NOMO-1 treated with DMSO at 0.1 percent for 48 hours (cell line): ENCODE data around the gene ASXL2.
"Not testable (repeated sequence)": the region's sequence is repeated elsewhere in the genome, so short reads cannot be mapped to it uniquely, and the experiment has no call there.

Experiments
- DNase-seq: peaks from one replicate; lab custom pipeline; 2025; ENCODE audit not compliant: unreplicated experiment; lab: John Stamatoyannopoulos, UW

The ASXL2 gene

DNA sequence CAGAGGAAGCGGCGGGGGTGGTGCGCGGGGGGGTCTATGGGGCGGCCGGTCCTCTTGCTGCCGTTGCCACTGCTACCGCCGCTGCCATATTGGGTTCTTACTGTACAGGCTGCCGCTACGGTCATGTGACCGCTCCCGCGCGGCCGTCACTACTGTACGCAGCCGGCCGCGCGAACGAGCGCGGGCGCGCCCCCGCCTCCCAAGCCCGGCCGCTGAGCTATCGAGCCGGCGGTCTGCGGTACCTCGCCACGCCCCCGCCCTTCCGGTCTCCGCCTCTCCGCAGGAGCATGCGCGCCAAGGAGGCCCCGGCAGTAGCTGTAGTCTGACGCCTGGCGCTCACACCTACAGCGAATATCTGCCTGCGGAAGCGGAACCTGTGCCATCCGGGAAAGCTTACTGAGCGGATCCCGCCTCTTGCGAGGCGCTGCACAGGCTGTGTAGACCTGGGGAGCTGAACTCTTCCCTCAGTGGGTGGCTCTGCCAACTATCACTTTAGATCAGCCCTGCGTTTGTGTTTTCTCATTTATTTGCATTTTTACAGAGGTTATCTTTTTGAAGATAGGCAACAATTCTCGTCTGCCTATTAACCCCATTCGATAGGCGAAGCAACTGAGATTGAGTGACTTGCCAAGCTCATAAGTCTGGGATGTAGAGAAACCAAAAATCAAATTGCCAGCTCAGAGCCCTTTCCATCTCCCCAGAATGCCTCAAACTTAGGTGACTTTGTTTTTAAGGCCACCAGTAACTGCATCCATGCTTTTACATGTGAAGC lies at the start of gene ASXL2:
TSS of gene ASXL2 (minus strand) at position 127 of the 772 bp plus-strand sequence. CDS start 265 bp downstream, outside the sequence.
- DNase-seq: peak; percentile 99

DNA sequence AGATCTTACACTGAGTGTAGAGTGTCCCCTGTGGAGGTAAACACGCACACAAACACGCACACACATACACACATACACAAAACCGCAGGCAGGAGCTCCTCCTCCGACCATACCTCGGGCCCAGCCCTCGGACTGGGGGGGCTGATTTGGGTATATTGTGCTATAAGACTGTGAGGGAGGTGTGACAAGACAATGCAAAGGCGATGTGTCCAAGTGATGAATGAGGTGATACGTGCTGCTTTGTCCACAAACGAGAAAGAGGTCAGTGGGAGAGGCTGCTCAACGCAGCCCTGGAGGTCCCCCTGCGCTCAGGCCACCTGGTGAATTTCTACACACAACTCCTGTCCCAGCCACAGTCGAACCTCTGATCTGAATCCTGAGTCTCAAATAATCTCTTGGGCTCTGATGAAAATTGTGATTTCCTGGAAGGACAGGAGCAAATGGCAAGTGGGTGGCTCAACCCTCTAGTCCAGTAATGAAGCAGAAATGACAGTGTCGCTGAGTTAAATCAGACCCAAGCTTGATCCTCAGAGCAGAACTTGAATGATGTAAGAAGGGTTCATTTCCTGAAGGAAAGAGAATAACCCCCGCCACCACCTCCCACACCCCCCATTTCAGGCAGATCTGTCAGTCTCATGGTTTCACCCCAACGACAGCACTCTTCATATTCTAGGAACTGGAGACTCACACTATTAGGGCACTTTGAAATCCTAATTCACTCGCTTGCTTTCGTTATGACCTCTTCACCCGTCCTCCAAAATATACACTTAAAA lies 48.9 kb upstream of the ASXL2 start:
- no peak for DNase-seq

DNA sequence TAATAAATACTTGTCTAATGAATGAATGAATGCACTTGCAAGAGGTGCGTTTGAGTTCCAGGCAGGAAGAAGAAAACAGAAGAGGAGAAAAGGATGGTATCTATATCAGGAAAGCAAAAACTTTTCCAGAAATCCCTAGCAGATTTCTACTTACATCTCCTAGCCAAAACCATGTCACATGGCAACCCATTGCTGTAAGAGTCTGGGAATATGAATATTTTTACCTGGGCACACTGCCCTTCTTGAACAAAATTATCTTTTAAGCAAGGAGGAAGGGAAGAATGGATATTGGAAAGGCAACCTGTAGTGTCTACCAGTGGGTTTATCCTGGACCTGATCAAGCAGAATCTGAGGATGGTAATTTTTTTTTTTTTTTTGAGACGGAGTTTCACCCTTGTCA lies 44.2 kb upstream of the ASXL2 start:
- DNase-seq: no peak

DNA sequence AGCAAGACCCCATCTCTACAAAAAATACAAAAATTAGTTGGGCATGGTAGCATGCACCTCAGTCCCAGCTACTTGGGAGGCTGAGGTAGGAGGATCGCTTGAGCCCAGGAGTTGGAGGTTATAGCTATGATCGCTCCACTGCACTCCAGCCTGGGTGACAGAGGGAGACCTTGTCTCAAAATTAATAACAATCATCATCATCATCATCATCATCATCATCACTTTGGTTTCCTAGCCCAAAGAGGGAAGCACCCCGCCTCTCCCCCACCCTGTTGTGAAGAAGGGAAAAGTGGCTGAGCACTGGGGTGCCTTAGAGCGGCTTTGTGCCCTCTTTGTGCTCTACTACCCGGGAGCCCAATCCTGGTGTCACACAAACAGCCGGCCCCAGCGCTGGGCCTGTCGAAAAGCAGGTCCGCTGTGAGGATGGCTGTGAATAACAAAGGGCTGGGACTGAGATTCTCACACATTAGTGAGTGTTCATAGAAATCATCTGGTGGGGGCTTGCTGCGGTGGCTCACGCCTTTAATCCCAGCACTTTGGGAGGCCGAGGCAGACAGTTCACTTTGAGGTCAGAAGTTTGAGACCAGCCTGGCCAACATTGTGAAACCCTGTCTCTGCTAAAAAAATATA lies 42.6 kb upstream of the ASXL2 start:
- no peak for DNase-seq

DNA sequence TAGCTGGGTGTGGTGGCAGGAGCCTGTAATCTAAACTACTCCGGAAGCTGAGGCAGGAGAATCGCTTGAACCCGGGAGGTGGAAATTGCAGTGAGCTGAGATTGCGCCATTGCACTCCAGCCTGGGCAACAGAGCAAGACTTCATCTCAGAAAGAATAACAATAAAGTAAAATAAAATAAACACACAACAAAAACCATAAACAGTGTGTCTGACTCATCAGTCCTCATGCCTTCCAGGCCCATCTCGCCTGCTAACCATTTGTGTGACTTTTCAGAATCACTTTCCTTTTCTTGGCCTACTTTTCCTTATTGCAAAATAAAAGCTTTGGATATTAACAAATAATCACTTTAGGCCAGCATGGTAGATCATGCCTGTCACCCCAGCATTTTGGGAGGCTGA lies 42.0 kb upstream of the ASXL2 start:
- no peak for DNase-seq

DNA sequence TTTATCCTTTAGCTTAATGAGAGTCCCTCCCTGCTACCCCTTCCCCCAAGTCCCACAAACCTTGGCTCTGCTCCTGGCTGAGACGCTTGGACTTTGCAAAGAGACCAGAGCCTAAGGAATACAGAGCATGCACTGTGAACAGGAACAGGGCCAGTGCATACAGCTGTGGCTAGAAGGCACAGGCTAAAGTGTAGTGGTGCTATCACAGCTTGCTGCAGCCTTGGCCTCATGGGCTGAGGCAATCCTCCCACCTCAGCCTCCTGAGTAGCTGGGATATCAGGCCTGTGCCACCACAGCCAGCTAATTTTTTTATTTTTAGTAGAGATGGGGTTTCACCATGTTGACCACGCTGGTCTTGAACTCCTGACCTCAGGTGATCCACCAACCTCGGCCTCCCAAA lies 39.5 kb upstream of the ASXL2 start:
- DNase-seq: no peak

DNA sequence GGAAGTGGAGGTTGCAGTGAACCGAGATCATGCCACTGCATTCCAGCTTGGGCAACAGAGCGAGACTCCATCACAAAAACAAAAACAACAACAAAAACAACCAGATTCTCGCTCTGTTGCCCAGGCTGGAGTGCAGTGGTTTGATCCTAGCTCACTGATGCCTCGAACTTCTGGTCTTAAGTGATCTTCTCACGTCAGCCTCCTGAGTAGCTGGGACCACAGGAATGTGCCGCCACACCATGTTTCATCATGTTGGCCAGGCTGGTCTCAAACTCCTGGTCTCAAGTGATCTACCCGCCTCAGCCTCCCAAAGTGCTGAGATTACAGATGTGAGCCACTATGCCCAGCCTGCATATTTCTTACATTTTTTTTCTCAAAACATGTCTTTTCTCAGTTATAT lies 39.1 kb upstream of the ASXL2 start:
- not testable (repeated sequence) for DNase-seq

DNA sequence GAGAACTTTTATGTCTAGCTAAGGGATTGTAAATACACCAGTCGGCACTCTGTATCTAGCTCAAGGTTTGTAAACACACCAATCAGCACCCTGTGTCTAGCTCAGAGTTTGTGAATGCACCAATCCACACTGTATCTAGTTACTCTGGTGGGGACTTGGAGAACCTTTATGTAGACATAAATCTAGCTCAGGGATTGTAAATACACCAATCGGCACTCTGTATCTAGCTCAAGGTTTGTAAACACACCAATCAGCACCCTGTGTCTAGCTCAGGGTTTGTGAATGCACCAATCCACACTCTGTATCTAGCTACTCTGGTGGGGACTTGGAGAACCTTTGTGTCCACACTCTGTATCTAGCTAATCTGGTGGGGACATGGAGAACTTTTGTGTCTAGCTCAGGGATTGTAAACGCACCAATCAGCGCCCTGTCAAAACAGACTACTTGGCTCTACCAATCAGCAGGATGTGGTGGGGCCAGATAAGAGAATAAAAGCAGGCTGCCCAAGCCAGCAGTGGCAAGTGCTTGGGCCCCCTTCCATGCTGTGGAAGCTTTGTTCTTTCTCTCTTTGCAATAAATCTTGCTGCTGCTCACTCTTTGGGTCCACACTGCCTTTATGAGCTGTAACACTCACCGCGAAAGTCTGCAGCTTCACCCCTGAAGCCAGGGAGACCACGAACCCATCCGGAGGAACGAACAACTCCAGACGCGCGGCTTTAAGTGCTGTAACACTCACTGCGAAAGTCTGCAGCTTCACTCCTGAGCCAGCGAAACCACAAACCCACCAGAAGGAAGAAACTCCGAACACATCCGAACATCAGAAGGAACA lies 37.9 kb upstream of the ASXL2 start:
- DNase-seq: peak; percentile 39

DNA sequence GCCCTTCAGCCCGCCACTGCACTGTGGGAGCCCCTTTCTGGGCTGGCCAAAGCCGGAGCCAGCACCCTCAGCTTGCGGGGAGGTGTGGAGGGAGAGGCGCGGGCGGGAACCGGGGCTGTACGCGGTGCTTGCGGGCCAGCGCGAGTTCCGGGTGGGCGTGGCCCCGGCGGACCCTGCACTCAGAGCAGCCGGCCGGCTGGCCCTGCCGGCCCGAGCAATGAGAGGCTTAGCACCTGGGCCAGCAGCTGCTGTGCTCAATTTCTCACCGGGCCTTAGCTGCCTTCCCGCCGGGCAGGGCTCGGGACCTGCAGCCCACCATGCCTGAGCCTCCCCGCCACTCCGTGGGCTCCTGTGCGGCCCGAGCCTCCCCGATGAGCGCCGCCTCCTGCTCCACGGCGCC lies 37.1 kb upstream of the ASXL2 start:
- DNase-seq: not testable (repeated sequence)

DNA sequence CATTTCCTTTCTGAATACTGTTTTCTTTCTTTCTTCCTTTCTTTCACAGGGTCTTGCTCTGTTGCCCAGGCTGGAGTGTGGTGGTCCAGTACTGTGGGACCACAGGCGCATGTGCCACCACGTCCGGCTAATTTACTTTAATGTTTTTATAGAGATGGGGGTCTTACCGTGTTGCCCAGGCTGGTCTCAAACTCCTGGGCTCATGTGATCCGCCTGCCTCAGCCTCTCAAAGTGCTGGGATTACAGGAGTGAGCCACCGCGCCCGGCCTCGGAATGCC lies 35.3 kb upstream of the ASXL2 start:
- not testable (repeated sequence) for DNase-seq

DNA sequence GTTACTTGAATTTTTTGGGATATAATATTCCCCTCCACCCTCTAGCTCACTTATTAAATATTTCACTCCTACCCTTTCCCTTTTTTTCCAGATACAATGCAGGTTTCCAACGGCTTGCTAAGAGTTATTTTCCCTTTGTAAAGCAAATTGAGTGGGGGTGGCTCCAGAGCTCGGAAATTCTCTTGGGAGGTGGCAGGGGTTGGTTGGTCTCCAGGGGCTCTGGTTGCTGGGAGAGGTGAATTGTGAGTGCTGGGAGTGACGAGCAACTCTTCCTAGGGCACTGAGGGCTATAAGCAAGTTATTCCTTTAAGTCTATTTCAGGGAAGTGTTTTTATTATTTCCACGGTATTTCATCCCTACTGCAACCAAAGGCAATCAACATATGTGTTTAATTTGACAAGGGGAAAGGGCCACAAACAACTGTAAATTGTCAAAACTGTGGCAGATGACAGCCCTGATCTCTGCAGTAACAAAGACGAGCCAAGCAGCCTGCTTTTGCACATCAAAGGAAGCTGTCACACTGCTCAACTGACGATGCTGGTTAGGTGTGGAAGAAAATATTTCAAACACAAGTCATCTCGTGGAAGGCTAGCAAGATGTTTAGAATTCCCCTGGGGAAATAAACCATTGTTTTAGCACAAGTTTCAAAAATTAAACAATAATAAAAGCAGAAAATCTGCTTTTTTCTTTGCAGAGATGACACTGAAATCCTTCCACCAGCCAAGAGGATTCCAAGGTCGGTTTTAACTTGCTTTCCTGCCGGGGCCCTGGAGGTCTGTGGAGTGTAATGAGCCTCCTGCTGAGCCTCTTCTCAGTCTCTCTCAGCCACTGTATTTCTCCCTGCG lies 34.8 kb upstream of the ASXL2 start:
- DNase-seq: no peak

DNA sequence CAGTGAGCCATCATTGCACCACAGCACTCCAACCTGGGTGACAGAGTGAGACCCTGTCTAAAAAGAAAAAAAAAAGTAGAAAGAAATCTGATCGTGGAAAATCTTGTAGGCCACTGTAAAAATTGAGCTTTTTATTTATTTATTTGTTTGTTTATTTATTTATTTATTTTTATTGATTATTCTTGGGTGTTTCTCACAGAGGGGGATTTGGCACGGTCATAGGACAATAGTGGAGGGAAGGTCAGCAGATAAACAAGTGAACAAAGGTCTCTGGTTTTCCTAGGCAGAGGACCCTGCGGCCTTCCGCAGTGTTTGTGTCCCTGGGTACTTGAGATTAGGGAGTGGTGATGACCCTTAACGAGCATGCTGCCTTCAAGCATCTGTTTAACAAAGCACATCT lies 31.3 kb upstream of the ASXL2 start:
- not testable (repeated sequence) for DNase-seq

DNA sequence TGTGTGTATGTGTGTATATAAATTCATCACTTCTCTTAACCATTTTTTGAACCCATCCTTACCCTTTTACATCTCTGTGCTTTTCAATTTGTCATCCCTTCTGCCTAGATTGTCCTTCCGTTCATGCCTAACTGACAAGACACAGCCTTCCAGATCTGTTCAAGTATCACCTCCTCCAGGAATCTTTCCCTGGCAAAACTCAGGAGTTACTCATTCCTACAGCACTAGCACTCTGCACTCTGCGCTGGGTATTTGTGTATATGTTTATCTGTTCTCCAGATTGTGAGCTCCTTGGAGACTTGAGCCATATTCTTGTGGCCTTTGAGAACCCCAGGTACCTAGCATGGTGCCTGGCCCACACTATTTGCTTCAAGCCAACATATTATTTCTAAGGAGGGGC lies 26.8 kb upstream of the ASXL2 start:
- no peak for DNase-seq

DNA sequence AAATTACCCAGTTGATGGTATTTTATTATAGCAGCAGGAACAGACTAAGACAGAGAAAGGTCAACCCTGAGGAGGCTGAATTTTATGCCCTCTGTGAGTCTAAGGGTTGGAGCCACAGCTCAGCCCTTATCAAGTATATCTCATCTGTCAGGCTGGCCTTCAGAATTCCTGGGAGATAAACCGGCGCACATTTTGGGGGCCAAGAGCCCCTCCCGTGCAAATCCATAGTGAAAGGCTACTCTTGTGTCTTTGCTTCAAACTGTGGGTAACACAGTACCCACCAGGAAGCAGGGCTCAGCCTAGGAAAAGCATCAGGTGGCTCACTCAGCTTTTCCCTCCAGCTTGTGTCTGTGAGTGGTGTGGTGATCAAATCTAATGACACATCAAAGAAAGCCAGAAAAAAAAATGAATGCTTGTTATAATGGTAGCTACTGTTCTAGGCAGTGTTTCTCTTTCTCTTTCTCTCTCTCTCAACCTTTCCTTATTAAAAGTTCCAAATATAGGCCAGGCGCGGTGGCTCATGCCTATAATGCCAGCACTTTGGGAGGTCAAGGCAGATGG lies 25.0 kb upstream of the ASXL2 start:
- no peak for DNase-seq

DNA sequence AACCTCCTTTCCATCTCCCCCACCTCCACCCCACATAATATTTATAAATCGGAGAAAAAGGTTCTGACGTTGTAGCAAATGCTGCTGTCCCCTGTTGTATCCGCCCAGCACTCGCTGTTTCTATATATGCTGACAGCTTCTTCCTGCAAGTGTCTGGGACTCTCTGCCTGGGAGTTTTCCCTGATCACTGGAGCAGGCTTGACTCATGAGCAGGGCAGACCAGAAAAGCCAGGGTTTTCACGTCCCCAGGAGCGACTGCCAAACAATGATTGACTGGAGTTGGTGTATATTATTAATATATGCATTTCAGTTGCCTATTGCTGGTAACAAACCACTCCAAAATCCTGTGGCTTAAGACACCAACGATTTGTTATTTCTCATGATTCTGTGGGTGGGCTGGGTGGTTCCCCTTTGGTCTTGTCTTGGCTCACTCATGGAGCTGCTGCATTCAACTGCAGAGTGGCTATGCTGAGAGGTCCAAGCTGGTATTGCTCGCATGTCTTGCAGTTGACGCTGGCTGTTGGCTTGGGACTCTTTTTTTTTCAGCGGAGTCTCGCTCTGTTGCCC lies 21.2 kb upstream of the ASXL2 start:
- DNase-seq: no peak

DNA sequence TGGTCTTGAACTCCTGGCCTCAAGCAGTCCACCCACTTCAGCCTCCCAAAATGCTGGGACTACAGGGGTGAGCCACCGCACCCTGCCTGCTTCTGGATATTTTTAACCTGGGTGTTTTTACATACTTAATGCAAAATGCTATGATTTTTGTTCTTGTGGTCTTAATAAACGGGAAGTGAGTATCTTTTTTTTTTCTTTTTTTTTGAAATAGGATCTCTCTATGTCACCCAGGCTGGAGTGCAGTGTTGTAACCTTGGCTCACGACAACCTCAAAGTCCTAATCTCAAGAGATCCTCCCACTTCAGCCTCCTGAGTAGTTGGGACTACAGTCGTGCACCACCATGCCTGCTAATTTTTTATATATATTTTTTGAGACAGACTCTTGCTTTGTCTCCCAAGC lies 19.2 kb upstream of the ASXL2 start:
- DNase-seq: peak; percentile 64

DNA sequence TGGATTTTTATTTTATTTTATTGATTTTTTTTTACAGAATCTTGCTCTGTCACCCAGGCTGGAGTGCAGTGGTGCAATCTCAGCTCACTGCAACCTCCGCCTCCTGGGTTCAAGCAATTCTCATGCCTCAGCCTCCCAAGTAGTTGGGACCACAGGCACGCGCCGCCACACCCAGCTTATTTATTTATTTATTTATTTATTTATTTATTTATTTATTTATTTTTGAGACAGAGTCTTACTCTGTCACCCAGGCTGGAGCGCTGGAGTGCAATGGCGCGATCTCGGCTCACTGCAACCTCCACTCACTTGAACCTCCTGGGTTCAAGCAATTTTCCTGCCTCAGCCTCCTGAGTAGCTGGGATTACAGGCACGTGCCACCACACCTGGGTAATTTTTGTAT lies 18.0 kb upstream of the ASXL2 start:
- not testable (repeated sequence) for DNase-seq

DNA sequence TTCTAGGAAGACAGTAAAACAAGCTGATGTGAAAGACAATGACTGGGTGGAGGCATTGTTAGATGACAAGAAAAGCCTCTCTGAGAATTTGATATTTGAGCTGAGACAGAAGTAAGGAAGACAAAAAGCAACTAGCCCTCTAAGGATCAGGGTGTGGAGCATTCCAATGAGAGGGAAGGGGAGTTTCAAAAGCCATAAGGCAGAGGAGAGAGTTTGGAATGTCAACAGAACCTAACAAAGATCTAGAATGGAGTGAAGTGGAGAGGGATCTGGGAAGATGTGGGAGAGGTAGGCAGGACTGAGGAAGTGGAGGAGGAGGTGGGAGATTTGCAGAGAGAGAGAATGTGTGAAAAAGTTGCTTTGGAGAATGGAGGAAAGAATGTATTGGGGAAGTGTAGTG lies 17.3 kb upstream of the ASXL2 start:
- no peak for DNase-seq

DNA sequence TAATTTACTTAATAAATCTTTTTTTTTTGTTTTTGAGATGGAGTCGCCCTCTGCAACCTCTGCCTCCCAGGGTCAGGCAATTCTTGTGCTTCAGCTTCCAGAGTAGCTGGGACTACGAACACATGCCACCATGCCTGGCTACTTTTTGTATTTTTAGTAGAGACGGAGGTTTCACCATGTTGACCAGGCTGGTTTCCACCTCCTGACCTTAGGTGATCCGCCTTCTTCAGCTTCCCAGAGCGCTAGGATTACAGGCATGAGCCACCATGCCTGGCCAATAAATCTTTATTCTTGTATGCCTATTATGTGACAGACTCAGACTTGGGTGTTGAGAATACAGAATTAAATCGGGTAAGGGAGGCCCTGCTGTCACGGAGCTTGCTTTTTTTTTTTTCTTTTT lies 16.7 kb upstream of the ASXL2 start:
- DNase-seq: no peak
